PC-3 (cell line): ENCODE results near the gene SNRPA. TPM values are rescaled to one million over a fixed set of nuclear protein-coding genes. Genes with fewer than 3 reads are reported as not detected.

Source experiments
- ATAC-seq: fragments of 200-7000 bp; cut with Tn5 transposase; 2 replicates; pipeline ENCODE4 v1.9.1; 2020; ENCODE audit warnings: mild to moderate bottlenecking, moderate library complexity
- BruUV-seq: library from RNA; stranded (reverse); fragments of 400-500 nt; replicated peaks from 2 replicates; lab custom pipeline; 2021; lab: Mats Ljungman, UMichigan
- CTCF ChIA-PET: fragments of 300-600 bp; sonication (Branson Sonifier 250); formaldehyde crosslinking; loops from one replicate; lab custom pipeline; 2022; ENCODE audit warnings: antibody characterized with exemption; lab: Charles Lee
- POLR2A ChIA-PET: fragments of 300-600 bp; sonication (Branson Sonifier 250); formaldehyde crosslinking; loops from one replicate; lab custom pipeline; 2022; ENCODE audit warnings: antibody characterized with exemption; ENCODE audit not compliant: unreplicated experiment; lab: Charles Lee
- DNase-seq: peaks from one replicate; pipeline ENCODE4 v3.0.0-alpha.2; 2015
- H2AFZ ChIP-seq: fragments of 300-600 bp; sonication (generic); 2 replicates; pipeline ENCODE4 v1.6.0; 2016; ENCODE audit warnings: antibody characterized with exemption, low read length
- H3F3A ChIP-seq: fragments of 300-600 bp; sonication (generic); one replicate; pipeline ENCODE4 v1.6.0; 2017; ENCODE audit warnings: antibody characterized with exemption, low read length, control low read depth, mild to moderate bottlenecking; ENCODE audit not compliant: unreplicated experiment
- H3K27ac ChIP-seq: fragments of 300-600 bp; sonication (generic); 2 replicates; pipeline ENCODE4 v1.5.1; 2016; ENCODE audit warnings: mild to moderate bottlenecking, low read length
- H3K27me3 ChIP-seq: fragments of 300-600 bp; sonication (generic); 2 replicates; pipeline ENCODE4 v1.6.1; 2016; ENCODE audit warnings: low read length, mixed read lengths
- H3K36me3 ChIP-seq: fragments of 300-600 bp; sonication (generic); 2 replicates; pipeline ENCODE4 v1.6.1; 2016; ENCODE audit warnings: low read depth, mixed run types, low read length, mixed read lengths
- H3K4me1 ChIP-seq: fragments of 300-600 bp; sonication (generic); 2 replicates; pipeline ENCODE4 v1.5.1; 2016; ENCODE audit warnings: low read length; ENCODE audit not compliant: insufficient read depth
- H3K4me2 ChIP-seq: fragments of 300-600 bp; sonication (generic); 2 replicates; pipeline ENCODE4 v1.6.0; 2016; ENCODE audit warnings: low read length
- H3K4me3 ChIP-seq: fragments of 300-600 bp; sonication (generic); 2 replicates; pipeline ENCODE4 v1.5.1; 2016; ENCODE audit warnings: mild to moderate bottlenecking, low read length, mixed read lengths
- H3K79me2 ChIP-seq: fragments of 300-600 bp; sonication (generic); 2 replicates; pipeline ENCODE4 v1.6.1; 2017; ENCODE audit warnings: low read length, mixed read lengths
- H3K9ac ChIP-seq: fragments of 300-600 bp; sonication (generic); 2 replicates; pipeline ENCODE4 v1.6.0; 2016; ENCODE audit warnings: mild to moderate bottlenecking, low read length
- H3K9me2 ChIP-seq: fragments of 300-600 bp; sonication (generic); replicated peaks from 2 replicates; pipeline ENCODE4 v1.6.1; 2016; ENCODE audit warnings: mixed run types, low read length, mixed read lengths
- H3K9me3 ChIP-seq: fragments of 300-600 bp; sonication (generic); 2 replicates; pipeline ENCODE4 v1.6.1; 2016; ENCODE audit warnings: low read length, mixed read lengths
- H4K20me1 ChIP-seq: fragments of 300-600 bp; sonication (generic); 2 replicates; pipeline ENCODE4 v1.6.1; 2016; ENCODE audit warnings: low read length, mixed read lengths
- CTCF ChIP-seq: fragments of 300-600 bp; sonication (generic); conservative IDR thresholded peaks from 2 replicates; pipeline ENCODE4 v1.5.1; 2017; ENCODE audit warnings: antibody characterized with exemption, low read depth, mild to moderate bottlenecking, low read length
- EZH2 ChIP-seq: fragments of 300-600 bp; sonication (generic); IDR thresholded peaks from one replicate; pipeline ENCODE4 v1.6.1; 2017; ENCODE audit warnings: antibody characterized with exemption, mild to moderate bottlenecking, low read length; ENCODE audit not compliant: unreplicated experiment
- EZH2phosphoT487 ChIP-seq: fragments of 300-600 bp; sonication (generic); IDR thresholded peaks from 2 replicates; pipeline ENCODE4 v1.6.1; 2018; ENCODE audit warnings: mild to moderate bottlenecking, antibody characterized with exemption, low read length, borderline replicate concordance
- intact Hi-C: fragments of 100-400 bp; cut with micrococcal nuclease; formaldehyde crosslinking; loops from 2 replicates; pipeline ENCODE4 v1.9.0; 2023
- total RNA-seq: library from RNA; depleted of rRNA; stranded (reverse); fragments of >200 nt; gene quantifications from 2 replicates; pipeline ENCODE4 v1.2.3, GENCODE V29; 2014

SNRPA gene
- total RNA-seq, 1 experiment from 2014 or later, result 243 TPM

DNA sequence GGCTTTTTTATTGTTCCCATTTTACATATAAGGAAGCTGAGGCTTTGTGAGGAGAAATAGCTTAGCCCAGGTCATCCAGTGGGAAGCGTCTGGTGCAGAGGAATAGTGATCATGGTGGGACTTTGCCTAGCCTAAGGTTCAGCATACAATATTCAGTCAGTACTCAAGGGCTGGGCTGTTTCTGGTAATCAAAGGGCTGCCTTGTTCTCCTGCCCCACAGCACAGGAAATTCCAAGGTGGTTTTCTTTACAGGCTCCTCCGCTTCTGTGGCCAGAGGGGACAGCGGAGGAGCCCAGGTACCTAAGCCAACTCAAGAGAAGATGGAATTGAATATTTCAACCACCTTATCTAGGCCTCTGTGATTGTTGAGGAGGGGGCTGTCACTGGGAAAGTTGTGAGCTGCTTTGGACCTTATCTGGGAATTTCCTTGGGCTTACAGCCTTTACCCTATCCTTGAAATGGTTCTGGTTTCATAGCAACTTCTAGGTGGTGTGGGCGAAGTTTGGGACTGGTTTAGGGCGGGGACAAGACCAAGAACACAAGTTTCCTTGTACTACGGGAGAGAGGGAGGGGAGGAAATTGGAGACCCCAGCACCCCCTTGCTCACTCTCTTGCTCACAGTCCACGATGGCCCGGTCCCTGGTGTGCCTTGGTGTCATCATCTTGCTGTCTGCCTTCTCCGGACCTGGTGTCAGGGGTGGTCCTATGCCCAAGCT, 24.1 kb downstream of the SNRPA start, which contains the start of gene MIA:
MIA (plus strand) TSS at position 606 of the 716 bp plus-strand sequence; CDS start at position 628, 22 bp downstream.
- TF ChIP-seq CTCF (no peak), EZH2phosphoT487 (no peak), EZH2 (no peak)
- no TSS peak for BruUV-seq
- Histone ChIP-seq H3K9ac (no peak within 1 kb of the TSS), H3K4me1 (peaks cover 13% of the 10 kb centered on the region; the same call in 1 of the 2 replicates), H3K36me3 (no peaks in the 10 kb centered on the region), H3K4me2 (no peak within 1 kb of the TSS), H4K20me1 (no peaks in the 10 kb centered on the region), H3K9me2 (no peaks in the 10 kb centered on the region), H3K4me3 (no peak within 1 kb of the TSS), H3F3A (no peaks in the 10 kb centered on the region), H3K79me2 (no peaks in the 10 kb centered on the region), H3K27me3 (no peaks in the 10 kb centered on the region), H3K27ac (no peak within 1 kb of the TSS), H3K9me3 (no peaks in the 10 kb centered on the region), H2AFZ (no peak within 1 kb of the TSS)
- DNase-seq (no peak), ATAC-seq (no peak)
- intact Hi-C loops, result no loop called here
- POLR2A ChIA-PET, result no interaction called here
- CTCF ChIA-PET, result no interaction called here

DNA sequence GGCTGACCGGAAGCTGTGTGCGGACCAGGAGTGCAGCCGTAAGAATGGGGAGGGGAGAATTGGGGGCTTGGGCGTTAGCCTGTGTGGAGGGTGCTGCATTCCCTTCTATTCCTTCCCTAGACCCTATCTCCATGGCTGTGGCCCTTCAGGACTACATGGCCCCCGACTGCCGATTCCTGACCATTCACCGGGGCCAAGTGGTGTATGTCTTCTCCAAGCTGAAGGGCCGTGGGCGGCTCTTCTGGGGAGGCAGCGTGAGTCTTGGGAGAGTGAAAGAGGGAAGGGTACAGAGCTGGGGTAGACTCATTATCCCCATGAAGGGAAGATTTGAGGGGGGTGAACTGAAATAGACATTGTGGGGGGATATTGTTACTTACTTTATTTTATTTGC, 24.6 kb downstream of the SNRPA start:
- intact Hi-C loops, result no loop called here
- no peaks in the 10 kb centered on the region for H3K27me3 ChIP-seq

More for the DNA sequence above, 24.6 kb downstream of the SNRPA start:
- no peak overlapping the region for H3K4me2 ChIP-seq
- H3K27ac ChIP-seq, result no peak overlapping the region
- H2AFZ ChIP-seq, result no peak overlapping the region
- ChIA-PET POLR2A (no interaction called here), CTCF (no interaction called here)
- H3F3A ChIP-seq, result no peaks in the 10 kb centered on the region
- BruUV-seq, result no TSS peak
- no peaks in the 10 kb centered on the region for H3K9me3 ChIP-seq
- H4K20me1 ChIP-seq, result no peaks in the 10 kb centered on the region
- H3K79me2 ChIP-seq, result no peaks in the 10 kb centered on the region
- DNase-seq (no peak), ATAC-seq (no peak)
- no peaks in the 10 kb centered on the region for H3K9me2 ChIP-seq
- no peak for TF ChIP-seq EZH2phosphoT487
- TF ChIP-seq CTCF, result no peak
- TF ChIP-seq EZH2, result no peak
- peaks cover 13% of the 10 kb centered on the region; the same call in 1 of the 2 replicates for H3K4me1 ChIP-seq
- H3K36me3 ChIP-seq, result no peaks in the 10 kb centered on the region
- H3K4me3 ChIP-seq, result no peak overlapping the region
- H3K9ac ChIP-seq, result no peak overlapping the region
